Activated naive CD8-positive, alpha-beta T cell treated with anti-CD3 and anti-CD28 coated beads for 36 hours (primary cell): ENCODE data around the gene KRT25. TPM values are rescaled to one million over a fixed set of nuclear protein-coding genes. Genes with fewer than 3 reads are reported as not detected.

Experiments
- DNase-seq: peaks from one replicate; pipeline ENCODE4 v3.0.0; 2021
- H3K27ac Mint-ChIP-seq: one replicate; pipeline ENCODE4 v1.8.0; 2022; ENCODE audit warnings: mild to moderate bottlenecking, moderate library complexity, mixed read lengths
- H3K27me3 Mint-ChIP-seq: one replicate; pipeline ENCODE4 v1.8.0; 2022; ENCODE audit warnings: mild to moderate bottlenecking, mixed read lengths
- H3K36me3 Mint-ChIP-seq: one replicate; pipeline ENCODE4 v1.8.0; 2021; ENCODE audit warnings: mild to moderate bottlenecking, mixed read lengths
- H3K4me1 Mint-ChIP-seq: one replicate; pipeline ENCODE4 v1.8.0; 2021; ENCODE audit warnings: mixed read lengths
- H3K4me3 Mint-ChIP-seq: one replicate; pipeline ENCODE4 v1.8.0; 2022; ENCODE audit warnings: mild to moderate bottlenecking, moderate library complexity, mixed read lengths
- H3K9me3 Mint-ChIP-seq: one replicate; pipeline ENCODE4 v1.8.0; 2022; ENCODE audit warnings: mixed read lengths
- total RNA-seq, 2 experiments: library from RNA; stranded (reverse); gene quantifications; one replicate each; pipeline ENCODE4 v1.2.3, GENCODE V29; 2021

The KRT25 gene
- total RNA-seq, 2 experiments from 2014 or later: not detected

- H3K27ac Mint-ChIP-seq: no peak overlapping the region
- peaks cover 16% of the 10 kb centered on the region for H3K27me3 Mint-ChIP-seq
- no peak overlapping the region for H3K4me3 Mint-ChIP-seq
- no peak for DNase-seq
- peaks cover 3% of the 10 kb centered on the region for H3K4me1 Mint-ChIP-seq
- H3K36me3 Mint-ChIP-seq: no peaks in the 10 kb centered on the region
- no peaks in the 10 kb centered on the region for H3K9me3 Mint-ChIP-seq
Measured at GRCh38 chr17:40727447-40728231, 27.5 kb downstream of the KRT25 start.

- no peak for DNase-seq
- Mint-ChIP-seq H3K36me3 (no peaks in the 10 kb centered on the region), H3K27me3 (peaks cover 11% of the 10 kb centered on the region), H3K4me3 (no peak overlapping the region), H3K27ac (no peak overlapping the region), H3K9me3 (no peaks in the 10 kb centered on the region), H3K4me1 (peaks cover 3% of the 10 kb centered on the region)
Measured at GRCh38 chr17:40726919-40727318, 28.2 kb downstream of the KRT25 start.

- DNase-seq: no peak
- H3K4me1 Mint-ChIP-seq: peaks cover 3% of the 10 kb centered on the region
- H3K36me3 Mint-ChIP-seq: no peaks in the 10 kb centered on the region
- no peak overlapping the region for H3K27ac Mint-ChIP-seq
- no peak overlapping the region for H3K4me3 Mint-ChIP-seq
- H3K9me3 Mint-ChIP-seq: no peaks in the 10 kb centered on the region
- H3K27me3 Mint-ChIP-seq: peaks cover 12% of the 10 kb centered on the region
Measured at GRCh38 chr17:40724656-40725055, 30.5 kb downstream of the KRT25 start.

- H3K36me3 Mint-ChIP-seq: no peaks in the 10 kb centered on the region
- no peaks in the 10 kb centered on the region for H3K9me3 Mint-ChIP-seq
- H3K4me1 Mint-ChIP-seq: no peaks in the 10 kb centered on the region
- H3K27me3 Mint-ChIP-seq: peaks cover 12% of the 10 kb centered on the region
- no peak for DNase-seq
- H3K4me3 Mint-ChIP-seq: no peak overlapping the region
- H3K27ac Mint-ChIP-seq: no peak overlapping the region
Measured at GRCh38 chr17:40722241-40722640, 32.9 kb downstream of the KRT25 start.

- Mint-ChIP-seq H3K36me3 (no peaks in the 10 kb centered on the region), H3K27ac (no peak overlapping the region), H3K4me3 (no peak overlapping the region), H3K27me3 (peaks cover 15% of the 10 kb centered on the region), H3K4me1 (no peaks in the 10 kb centered on the region), H3K9me3 (no peaks in the 10 kb centered on the region)
- no peak for DNase-seq
Measured at GRCh38 chr17:40720899-40721298, 34.2 kb downstream of the KRT25 start.

- no peak for DNase-seq
- no peaks in the 10 kb centered on the region for H3K4me1 Mint-ChIP-seq
- H3K27me3 Mint-ChIP-seq: peaks cover 14% of the 10 kb centered on the region
- no peaks in the 10 kb centered on the region for H3K9me3 Mint-ChIP-seq
- H3K27ac Mint-ChIP-seq: no peak overlapping the region
- H3K4me3 Mint-ChIP-seq: no peak overlapping the region
- no peaks in the 10 kb centered on the region for H3K36me3 Mint-ChIP-seq
Measured at GRCh38 chr17:40718930-40719329, 36.2 kb downstream of the KRT25 start.

- peaks cover 11% of the 10 kb centered on the region for H3K27me3 Mint-ChIP-seq
- H3K27ac Mint-ChIP-seq: no peak overlapping the region
- no peaks in the 10 kb centered on the region for H3K36me3 Mint-ChIP-seq
- DNase-seq: no peak
- H3K4me3 Mint-ChIP-seq: no peak overlapping the region
- no peaks in the 10 kb centered on the region for H3K4me1 Mint-ChIP-seq
- no peaks in the 10 kb centered on the region for H3K9me3 Mint-ChIP-seq
Measured at GRCh38 chr17:40717776-40718175, 37.4 kb downstream of the KRT25 start.

- Mint-ChIP-seq H3K9me3 (no peaks in the 10 kb centered on the region), H3K27ac (no peak overlapping the region), H3K36me3 (no peaks in the 10 kb centered on the region), H3K4me1 (no peaks in the 10 kb centered on the region), H3K4me3 (no peak overlapping the region), H3K27me3 (peaks cover 6% of the 10 kb centered on the region)
- DNase-seq: no peak
Measured at GRCh38 chr17:40714473-40714872, 40.7 kb downstream of the KRT25 start.

GRCh38 chr17:40707745-40708144, 47.4 kb downstream of the KRT25 start:
- no peak overlapping the region for H3K4me3 Mint-ChIP-seq
- H3K27me3 Mint-ChIP-seq: peaks cover 25% of the 10 kb centered on the region
- DNase-seq: no peak
- no peak overlapping the region for H3K27ac Mint-ChIP-seq
- no peaks in the 10 kb centered on the region for H3K36me3 Mint-ChIP-seq
- no peaks in the 10 kb centered on the region for H3K9me3 Mint-ChIP-seq
- H3K4me1 Mint-ChIP-seq: no peaks in the 10 kb centered on the region

GRCh38 chr17:40705584-40705983, 49.5 kb downstream of the KRT25 start:
- Mint-ChIP-seq H3K36me3 (no peaks in the 10 kb centered on the region), H3K4me3 (no peak overlapping the region), H3K27ac (no peak overlapping the region), H3K27me3 (peaks cover 28% of the 10 kb centered on the region), H3K9me3 (no peaks in the 10 kb centered on the region), H3K4me1 (no peaks in the 10 kb centered on the region)
- DNase-seq: no peak

GRCh38 chr17:40703652-40704051, 51.5 kb downstream of the KRT25 start, which contains the start of gene KRT24:
TSS of gene KRT24 (minus strand) at chr17:40703752. CDS start at chr17:40703693, 59 bp downstream.
- H3K36me3 Mint-ChIP-seq: no peaks in the 10 kb centered on the region
- peaks cover 33% of the 10 kb centered on the region for H3K27me3 Mint-ChIP-seq
- no peak within 1 kb of the TSS for H3K27ac Mint-ChIP-seq
- no peak within 1 kb of the TSS for H3K4me3 Mint-ChIP-seq
- DNase-seq: no peak
- no peaks in the 10 kb centered on the region for H3K4me1 Mint-ChIP-seq
- H3K9me3 Mint-ChIP-seq: no peaks in the 10 kb centered on the region

- Mint-ChIP-seq H3K9me3 (no peaks in the 10 kb centered on the region), H3K27me3 (peaks cover 31% of the 10 kb centered on the region), H3K4me1 (no peaks in the 10 kb centered on the region), H3K36me3 (no peaks in the 10 kb centered on the region), H3K27ac (no peak overlapping the region), H3K4me3 (no peak overlapping the region)
- DNase-seq: no peak
Measured at GRCh38 chr17:40702271-40702670, 52.9 kb downstream of the KRT25 start.

- Mint-ChIP-seq H3K27ac (no peak overlapping the region), H3K4me3 (no peak overlapping the region), H3K27me3 (peaks cover 27% of the 10 kb centered on the region), H3K36me3 (no peaks in the 10 kb centered on the region), H3K9me3 (no peaks in the 10 kb centered on the region), H3K4me1 (no peaks in the 10 kb centered on the region)
- no peak for DNase-seq
Measured at GRCh38 chr17:40699853-40700252, 55.3 kb downstream of the KRT25 start.

- DNase-seq: no peak
- no peak overlapping the region for H3K27ac Mint-ChIP-seq
Measured at GRCh38 chr17:40699371-40699770, 55.8 kb downstream of the KRT25 start.

More at GRCh38 chr17:40699371-40699770, 55.8 kb downstream of the KRT25 start:
- no peaks in the 10 kb centered on the region for H3K9me3 Mint-ChIP-seq
- H3K27me3 Mint-ChIP-seq: peaks cover 23% of the 10 kb centered on the region
- H3K36me3 Mint-ChIP-seq: no peaks in the 10 kb centered on the region
- no peak overlapping the region for H3K4me3 Mint-ChIP-seq
- no peaks in the 10 kb centered on the region for H3K4me1 Mint-ChIP-seq
